ENCODE measurements around the gene RPL27A. TPM values are rescaled to one million over a fixed set of nuclear protein-coding genes. Genes with fewer than 3 reads are reported as not detected.

RPL27A gene
- total RNA-seq, 2 experiments from 2014 or later = 1,157 to 1,188 TPM

DNA sequence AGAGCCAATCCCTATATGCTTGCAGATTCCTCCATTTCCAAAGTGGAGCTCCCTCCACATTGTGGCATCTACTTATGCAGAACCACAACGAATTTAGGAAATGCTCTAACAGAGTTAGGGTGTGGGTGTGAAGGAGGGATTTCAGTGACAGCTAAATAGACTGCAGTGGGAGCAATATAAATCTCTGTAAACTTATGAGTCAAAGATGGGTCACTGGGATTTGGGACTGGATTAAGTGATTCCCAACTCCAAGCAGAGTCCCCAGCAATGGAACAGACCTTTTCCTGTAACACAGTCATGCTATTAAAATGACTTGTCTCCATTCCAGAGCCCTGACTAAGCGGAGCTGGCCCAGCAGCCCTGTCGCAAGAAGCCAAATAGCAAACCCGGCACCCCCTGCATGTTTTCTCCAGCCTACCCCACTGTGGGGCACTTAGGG lies 36.6 kb downstream of the RPL27A start:
- no peaks in the 10 kb centered on the region for H3K9me3 Mint-ChIP-seq
- CTCF ChIA-PET = interaction anchor here (0.6 kb wide), 1 partner anchor 15 kb away, joined by 3 read pairs; no protein-coding TSS in a partner anchor
- H3K4me3 Mint-ChIP-seq = no peak overlapping the region
- H3K4me1 Mint-ChIP-seq (ENCODE audit: low read depth) = no peaks in the 10 kb centered on the region
- H3K27me3 Mint-ChIP-seq (ENCODE audit: low read depth) = no peaks in the 10 kb centered on the region
- no peak for DNase-seq
- no peak overlapping the region for H3K27ac Mint-ChIP-seq
- no peaks in the 10 kb centered on the region for H3K36me3 Mint-ChIP-seq (ENCODE audit: low read depth)
- intact Hi-C loops (cut with micrococcal nuclease) = no loop called here

DNA sequence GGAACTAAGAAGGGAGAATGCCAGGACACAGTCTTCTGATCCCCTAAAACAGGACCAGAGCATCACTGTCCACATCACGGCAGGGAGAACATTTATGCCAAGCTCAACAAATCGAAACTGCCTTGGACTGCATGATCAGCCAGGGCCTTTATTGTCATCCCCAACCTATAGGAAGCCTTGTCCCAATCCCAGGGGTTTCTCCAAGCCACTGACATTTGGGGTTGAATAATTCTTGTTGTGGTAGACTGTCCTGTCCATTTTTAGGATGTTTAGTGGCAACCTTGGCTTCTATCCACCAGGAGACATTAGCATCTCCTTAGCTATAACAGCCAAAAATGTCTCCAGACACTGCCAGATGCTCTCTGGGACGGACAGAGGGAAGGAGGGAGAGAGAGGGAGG lies 37.1 kb downstream of the RPL27A start:
- Mint-ChIP-seq H3K27ac (no peak overlapping the region), H3K4me3 (no peak overlapping the region), H3K4me1 (ENCODE audit: low read depth) (no peaks in the 10 kb centered on the region), H3K36me3 (ENCODE audit: low read depth) (no peaks in the 10 kb centered on the region), H3K27me3 (ENCODE audit: low read depth) (no peaks in the 10 kb centered on the region), H3K9me3 (no peaks in the 10 kb centered on the region)
- no peak for DNase-seq
- CTCF ChIA-PET = no interaction called here
- intact Hi-C loops (cut with micrococcal nuclease) = no loop called here

DNA sequence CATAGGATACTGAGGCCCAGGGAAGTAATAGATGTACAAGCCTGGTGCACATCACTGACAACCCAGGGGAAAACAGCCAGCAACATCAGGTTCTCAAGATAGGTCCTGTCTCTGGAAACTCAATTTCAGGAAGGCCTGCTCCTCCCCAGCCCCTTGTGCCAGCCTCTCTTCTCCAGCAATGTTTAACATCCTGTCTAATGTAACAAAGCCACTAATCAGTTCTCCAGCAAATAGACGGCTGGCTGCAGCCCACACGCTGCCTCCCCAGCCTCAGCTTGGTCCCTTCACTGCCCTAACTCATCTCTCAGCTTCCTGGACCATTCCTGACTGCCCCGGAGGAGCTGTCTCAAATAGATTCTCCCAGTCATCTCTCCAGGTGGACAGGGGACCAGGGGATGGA lies 37.8 kb downstream of the RPL27A start:
- no peak overlapping the region for H3K4me3 Mint-ChIP-seq
- H3K27me3 Mint-ChIP-seq (ENCODE audit: low read depth) = no peaks in the 10 kb centered on the region
- CTCF ChIA-PET = interaction anchor here (0.6 kb wide), 1 partner anchor 1430 kb away, joined by 3 read pairs; no protein-coding TSS in a partner anchor
- DNase-seq = no peak
- H3K4me1 Mint-ChIP-seq (ENCODE audit: low read depth) = no peaks in the 10 kb centered on the region
- no peak overlapping the region for H3K27ac Mint-ChIP-seq
- no peaks in the 10 kb centered on the region for H3K36me3 Mint-ChIP-seq (ENCODE audit: low read depth)
- H3K9me3 Mint-ChIP-seq = no peaks in the 10 kb centered on the region
- intact Hi-C loops (cut with micrococcal nuclease) = no loop called here

DNA sequence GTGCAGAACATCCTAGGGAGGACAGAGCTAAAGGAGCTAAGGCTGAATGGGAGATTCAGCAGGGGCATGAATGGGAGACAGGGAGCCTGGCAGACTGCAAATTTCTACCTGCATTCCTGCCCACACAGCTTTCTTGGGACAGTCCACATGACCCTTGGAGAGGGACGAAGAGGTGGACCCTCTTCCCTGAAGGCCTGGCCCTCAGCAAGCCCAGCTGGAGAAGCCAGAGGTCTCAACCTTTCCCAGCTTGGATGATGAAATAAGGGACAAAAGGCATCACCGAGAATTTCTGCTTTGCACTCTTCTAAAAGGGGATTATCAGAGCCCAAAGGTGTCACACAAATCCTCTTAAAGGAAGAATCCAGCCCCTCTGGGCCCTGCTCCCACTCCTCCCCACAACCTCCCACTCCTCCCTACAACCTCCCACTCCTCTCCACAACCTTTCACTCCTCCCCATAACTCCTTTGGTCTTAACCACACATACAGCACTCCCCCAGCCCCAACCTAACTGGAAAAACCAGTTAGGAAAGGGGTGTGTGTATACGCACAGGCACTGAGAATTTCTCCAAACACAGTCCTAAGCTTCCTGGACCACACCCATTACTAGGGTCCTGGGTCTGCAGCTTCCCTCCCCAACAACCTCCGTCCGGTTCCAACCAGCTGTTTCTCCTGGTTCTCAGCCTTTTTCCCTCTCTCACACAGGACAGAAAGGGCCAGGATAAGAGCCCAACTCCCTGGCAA lies 38.4 kb downstream of the RPL27A start:
- H3K36me3 Mint-ChIP-seq (ENCODE audit: low read depth) = no peaks in the 10 kb centered on the region
- no peaks in the 10 kb centered on the region for H3K4me1 Mint-ChIP-seq (ENCODE audit: low read depth)
- H3K27ac Mint-ChIP-seq = no peak overlapping the region
- no peak overlapping the region for H3K4me3 Mint-ChIP-seq
- intact Hi-C loops (cut with micrococcal nuclease) = no loop called here
- CTCF ChIA-PET = no interaction called here
- no peaks in the 10 kb centered on the region for H3K9me3 Mint-ChIP-seq
- no peaks in the 10 kb centered on the region for H3K27me3 Mint-ChIP-seq (ENCODE audit: low read depth)
- no peak for DNase-seq

DNA sequence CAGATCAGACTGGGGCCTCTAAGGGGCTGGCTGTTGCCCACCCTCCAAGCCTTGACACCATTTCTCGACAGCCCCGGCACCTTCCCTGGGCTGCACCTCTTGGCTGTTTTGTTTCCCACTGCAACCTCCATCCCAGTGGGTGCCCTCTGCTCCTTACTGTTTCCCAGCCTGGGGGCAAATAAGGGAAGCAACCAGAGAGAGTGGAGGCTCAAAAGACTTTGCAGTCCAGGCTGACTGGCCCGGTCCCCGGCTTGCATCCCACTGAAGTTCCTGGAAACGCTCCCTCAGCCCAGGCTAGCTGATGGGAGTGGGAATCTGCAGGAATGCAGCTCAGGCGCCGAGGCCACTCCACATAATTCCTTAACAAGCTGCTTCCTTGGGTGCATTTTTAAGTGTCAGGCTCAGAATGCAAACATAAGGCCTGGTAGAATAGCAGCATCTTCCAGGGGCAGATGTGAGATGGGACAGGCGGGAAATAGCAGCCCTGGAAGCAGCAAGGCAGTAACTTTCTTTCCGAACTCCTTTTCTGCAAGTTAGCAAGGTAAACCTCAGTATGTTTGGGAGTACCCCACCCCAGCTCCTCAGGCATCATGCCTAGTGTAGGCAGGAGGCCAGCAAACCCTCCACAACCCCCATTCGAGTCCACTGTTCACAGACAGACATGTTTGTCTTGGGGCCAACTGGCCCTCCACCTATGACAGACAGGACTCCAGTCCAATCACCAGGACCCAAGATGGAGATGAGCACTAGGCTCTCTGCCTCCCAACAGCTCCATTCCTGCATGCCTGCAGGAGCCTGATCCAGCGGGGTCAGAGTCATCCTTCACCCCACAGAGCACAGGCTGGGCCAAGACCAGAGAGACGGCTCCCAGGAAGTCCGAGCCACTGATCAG lies 39.3 kb downstream of the RPL27A start:
- CTCF ChIA-PET = no interaction called here
- Mint-ChIP-seq H3K36me3 (ENCODE audit: low read depth) (no peaks in the 10 kb centered on the region), H3K4me3 (no peak overlapping the region), H3K27ac (no peak overlapping the region), H3K9me3 (no peaks in the 10 kb centered on the region), H3K4me1 (ENCODE audit: low read depth) (no peaks in the 10 kb centered on the region), H3K27me3 (ENCODE audit: low read depth) (no peaks in the 10 kb centered on the region)
- no peak for DNase-seq
- intact Hi-C loops (cut with micrococcal nuclease) = no loop called here

DNA sequence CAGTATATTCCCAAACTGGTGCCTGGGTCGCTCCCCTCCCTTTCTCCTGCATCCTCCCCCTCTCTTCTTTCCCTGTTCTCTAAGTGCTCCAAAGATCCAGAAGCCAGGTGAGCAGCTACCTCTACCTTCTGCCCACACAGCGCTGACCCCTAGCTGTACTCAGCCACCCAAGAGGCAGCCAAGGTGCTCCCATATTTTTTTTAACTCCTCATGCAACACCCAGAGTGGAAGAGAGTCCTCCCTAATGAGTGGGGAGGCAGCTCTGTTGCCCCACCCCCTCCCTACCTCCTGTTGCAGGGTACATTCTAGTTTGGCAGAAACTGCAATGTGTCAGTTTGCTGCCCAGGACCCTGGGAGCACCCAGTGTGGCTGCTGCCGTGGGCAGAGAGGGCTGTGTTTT lies 40.2 kb downstream of the RPL27A start:
- Mint-ChIP-seq H3K27ac (no peak overlapping the region), H3K27me3 (ENCODE audit: low read depth) (no peaks in the 10 kb centered on the region), H3K4me1 (ENCODE audit: low read depth) (no peaks in the 10 kb centered on the region), H3K36me3 (ENCODE audit: low read depth) (no peaks in the 10 kb centered on the region), H3K4me3 (no peak overlapping the region), H3K9me3 (no peaks in the 10 kb centered on the region)
- no peak for DNase-seq
- intact Hi-C loops (cut with micrococcal nuclease) = no loop called here
- CTCF ChIA-PET = no interaction called here

DNA sequence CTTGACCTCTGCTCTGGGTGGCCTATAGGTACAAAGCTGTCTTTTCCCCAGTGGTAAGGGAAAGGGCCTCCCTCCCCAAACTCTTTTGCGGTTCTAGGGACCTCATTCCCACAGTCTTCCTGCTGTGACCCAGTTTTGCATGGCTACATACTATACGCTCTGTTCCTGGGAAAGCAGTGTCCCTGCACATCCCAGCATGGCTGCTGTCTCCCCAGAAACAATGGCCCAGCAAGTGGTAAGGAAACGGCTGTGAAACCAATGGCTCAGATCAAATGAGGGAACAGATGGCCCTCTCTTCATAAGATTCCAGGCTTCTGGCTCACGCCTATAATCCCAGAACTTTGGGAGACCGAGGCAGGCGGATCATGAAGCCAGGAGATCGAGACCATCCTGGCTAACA lies 41.1 kb downstream of the RPL27A start:
- Mint-ChIP-seq H3K9me3 (no peaks in the 10 kb centered on the region), H3K27me3 (ENCODE audit: low read depth) (no peaks in the 10 kb centered on the region), H3K4me1 (ENCODE audit: low read depth) (no peaks in the 10 kb centered on the region), H3K4me3 (no peak overlapping the region), H3K27ac (no peak overlapping the region), H3K36me3 (ENCODE audit: low read depth) (no peaks in the 10 kb centered on the region)
- CTCF ChIA-PET = no interaction called here
- DNase-seq = no peak
- intact Hi-C loops (cut with micrococcal nuclease) = no loop called here

DNA sequence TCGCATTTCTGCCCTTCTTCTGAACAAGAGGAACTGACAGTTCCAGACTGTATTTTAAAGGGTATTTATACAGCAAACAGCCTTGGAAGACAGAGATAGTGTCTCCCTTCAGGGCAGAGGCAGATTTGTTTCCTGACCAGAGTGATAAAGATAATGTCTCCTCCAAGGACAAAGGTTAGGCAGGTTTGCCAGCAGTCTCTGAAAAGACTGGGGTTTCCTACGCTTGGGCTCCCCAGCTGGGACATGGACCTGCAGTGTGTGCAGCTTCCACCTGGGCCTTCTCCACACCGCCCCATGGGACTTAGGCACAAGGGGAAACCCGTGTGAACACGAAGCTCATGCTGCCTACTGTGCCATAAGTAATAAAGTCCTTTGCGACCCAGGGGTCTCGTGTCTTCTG lies 42.1 kb downstream of the RPL27A start:
- intact Hi-C loops (cut with micrococcal nuclease) = no loop called here
- DNase-seq = no peak
- Mint-ChIP-seq H3K4me3 (no peak overlapping the region), H3K27me3 (ENCODE audit: low read depth) (no peaks in the 10 kb centered on the region), H3K36me3 (ENCODE audit: low read depth) (no peaks in the 10 kb centered on the region), H3K4me1 (ENCODE audit: low read depth) (no peaks in the 10 kb centered on the region), H3K27ac (no peak overlapping the region), H3K9me3 (no peaks in the 10 kb centered on the region)
- CTCF ChIA-PET = no interaction called here

DNA sequence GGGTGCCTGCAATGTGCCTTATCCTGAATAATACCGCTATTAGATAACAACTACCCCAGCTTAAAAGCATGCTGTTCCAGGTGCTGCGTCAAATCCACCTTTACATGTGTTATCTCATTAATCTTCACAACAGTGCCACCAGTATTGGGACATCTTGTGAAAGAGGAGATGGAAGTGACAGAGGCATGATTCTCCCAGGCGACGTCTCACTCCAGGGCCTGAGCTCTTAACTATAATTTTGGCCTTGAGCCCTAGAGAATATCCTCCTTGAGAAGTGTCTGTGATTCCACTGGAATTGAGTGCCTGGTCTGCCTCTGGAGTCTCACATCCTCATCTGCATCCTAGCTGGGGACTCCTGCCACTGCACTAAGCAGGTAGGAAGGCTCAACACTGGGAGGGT lies 43.8 kb downstream of the RPL27A start:
- Mint-ChIP-seq H3K27ac (no peak overlapping the region), H3K27me3 (ENCODE audit: low read depth) (no peaks in the 10 kb centered on the region), H3K4me3 (no peak overlapping the region), H3K36me3 (ENCODE audit: low read depth) (no peaks in the 10 kb centered on the region), H3K9me3 (no peaks in the 10 kb centered on the region), H3K4me1 (ENCODE audit: low read depth) (no peaks in the 10 kb centered on the region)
- intact Hi-C loops (cut with micrococcal nuclease) = no loop called here
- DNase-seq = no peak
- CTCF ChIA-PET = no interaction called here

DNA sequence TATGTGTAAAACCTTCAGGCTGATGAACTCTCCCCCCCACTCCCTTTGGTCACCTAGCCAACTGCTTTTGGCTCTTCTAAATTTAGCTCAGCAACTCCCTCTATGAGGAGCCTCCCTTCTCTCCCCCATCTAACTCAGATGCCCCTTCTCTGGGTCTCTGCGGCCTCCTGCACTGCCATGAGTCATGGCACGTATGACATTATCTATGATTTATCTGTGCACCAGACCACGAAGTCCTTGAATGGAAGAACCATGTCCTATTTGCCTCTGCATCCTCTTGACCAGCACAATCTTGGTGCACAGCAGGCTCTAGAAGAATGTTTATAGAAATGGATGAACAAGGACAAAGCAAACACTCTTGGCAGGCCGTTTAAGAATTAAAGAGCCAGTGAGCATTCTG lies 46.0 kb downstream of the RPL27A start:
- H3K27ac Mint-ChIP-seq = no peak overlapping the region
- no peak overlapping the region for H3K4me3 Mint-ChIP-seq
- no peaks in the 10 kb centered on the region for H3K27me3 Mint-ChIP-seq (ENCODE audit: low read depth)
- no peaks in the 10 kb centered on the region for H3K4me1 Mint-ChIP-seq (ENCODE audit: low read depth)
- H3K36me3 Mint-ChIP-seq (ENCODE audit: low read depth) = no peaks in the 10 kb centered on the region
- CTCF ChIA-PET = no interaction called here
- DNase-seq = no peak
- intact Hi-C loops (cut with micrococcal nuclease) = no loop called here
- no peaks in the 10 kb centered on the region for H3K9me3 Mint-ChIP-seq

DNA sequence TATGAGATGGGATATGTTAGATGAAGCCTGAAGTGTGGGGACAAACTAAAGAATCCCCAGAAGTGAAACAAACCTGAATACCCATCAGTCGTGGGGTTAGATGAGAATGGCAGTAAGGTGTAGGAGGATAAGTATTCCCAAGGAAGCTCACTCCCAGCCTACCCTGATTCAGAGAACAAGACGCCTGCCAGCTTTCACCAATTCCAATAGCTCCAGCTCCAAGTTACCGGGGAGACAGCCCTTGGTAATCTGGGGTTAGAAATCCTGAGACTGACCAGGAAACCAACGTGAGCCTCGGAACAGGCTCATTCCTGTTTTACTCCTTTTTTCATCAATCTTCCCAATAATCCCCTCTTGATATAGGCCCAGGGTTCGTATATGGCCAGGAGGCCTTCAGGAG lies 46.5 kb downstream of the RPL27A start:
- no peak overlapping the region for H3K4me3 Mint-ChIP-seq
- no peaks in the 10 kb centered on the region for H3K4me1 Mint-ChIP-seq (ENCODE audit: low read depth)
- CTCF ChIA-PET = no interaction called here
- H3K27me3 Mint-ChIP-seq (ENCODE audit: low read depth) = no peaks in the 10 kb centered on the region
- H3K36me3 Mint-ChIP-seq (ENCODE audit: low read depth) = no peaks in the 10 kb centered on the region
- no peaks in the 10 kb centered on the region for H3K9me3 Mint-ChIP-seq
- intact Hi-C loops (cut with micrococcal nuclease) = no loop called here
- no peak overlapping the region for H3K27ac Mint-ChIP-seq
- DNase-seq = no peak

DNA sequence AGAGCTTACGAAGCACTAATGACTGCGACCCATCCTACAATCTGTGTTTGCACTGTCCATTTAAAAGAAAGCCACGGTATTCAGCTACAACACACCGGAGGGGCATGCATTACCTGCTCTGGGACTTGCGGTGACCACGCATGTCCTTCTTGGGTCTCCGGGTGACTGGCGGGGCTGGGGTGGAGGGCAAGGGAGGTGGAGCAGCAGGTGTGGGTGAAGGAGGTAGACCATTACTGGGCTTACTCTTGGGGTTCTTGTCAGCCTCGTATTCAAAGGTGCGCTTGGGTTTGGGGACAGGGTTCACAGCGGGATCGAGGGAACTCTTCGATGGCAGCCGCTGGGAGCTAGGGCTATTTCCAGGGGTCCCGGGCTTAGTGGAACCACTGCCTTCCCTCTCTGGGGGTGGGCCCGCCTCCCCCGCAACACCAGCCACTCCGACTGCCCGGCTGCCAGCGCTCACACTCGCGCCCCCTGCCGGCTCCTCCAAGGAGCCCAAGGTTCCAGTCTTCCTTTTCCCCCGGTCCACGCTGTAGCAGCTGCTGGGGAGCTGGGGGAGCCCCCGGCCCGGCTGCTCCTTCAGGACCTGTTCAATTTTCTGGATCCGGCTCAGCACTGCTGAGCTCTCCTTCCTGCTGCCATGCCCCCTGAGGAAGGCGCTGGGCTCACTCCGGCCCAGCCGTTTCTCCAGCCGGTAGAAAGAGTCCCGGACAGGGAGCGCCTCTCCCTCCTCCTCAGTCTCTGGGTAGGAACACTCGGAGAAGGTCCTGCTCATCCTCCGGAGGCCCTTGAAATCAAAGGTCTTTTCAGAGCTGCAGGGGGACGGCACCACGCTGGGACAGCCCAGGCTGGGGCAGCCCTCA lies 47.5 kb downstream of the RPL27A start:
- Mint-ChIP-seq H3K27ac (no peak overlapping the region), H3K9me3 (no peaks in the 10 kb centered on the region)
- CTCF ChIA-PET = no interaction called here

More for the DNA sequence above, 47.5 kb downstream of the RPL27A start:
- no peaks in the 10 kb centered on the region for H3K36me3 Mint-ChIP-seq (ENCODE audit: low read depth)
- H3K4me1 Mint-ChIP-seq (ENCODE audit: low read depth) = no peaks in the 10 kb centered on the region
- no peaks in the 10 kb centered on the region for H3K27me3 Mint-ChIP-seq (ENCODE audit: low read depth)
- no peak overlapping the region for H3K4me3 Mint-ChIP-seq
- intact Hi-C loops (cut with micrococcal nuclease) = no loop called here
- no peak for DNase-seq
